Measurements from ENCODE around the gene FAF2.

FAF2 gene

DNA sequence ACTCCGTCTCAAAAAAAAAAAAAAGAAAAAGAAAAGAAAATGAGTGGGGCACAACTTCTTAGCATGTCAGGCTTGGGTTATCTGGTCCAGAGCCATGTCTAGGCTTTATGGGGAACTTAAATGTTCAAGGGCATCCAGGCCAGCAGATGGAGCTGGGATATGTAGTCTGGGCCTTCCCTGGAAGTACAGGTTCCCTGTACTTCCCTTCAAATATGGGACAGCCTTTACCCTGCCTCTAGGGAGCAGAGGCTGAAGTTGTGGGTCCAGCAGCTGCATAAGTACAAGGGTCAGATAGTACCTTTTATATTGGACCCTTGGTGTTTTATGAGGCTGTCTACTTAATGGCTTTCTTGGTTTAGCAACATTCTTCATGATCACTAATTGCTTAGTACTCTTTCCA, 42.1 kb downstream of the FAF2 start:
- Histone ChIP-seq H3K4me3 (ENCODE audit: low read length) (no peak overlapping the region), H3K9ac (ENCODE audit: low read length) (no peak overlapping the region), H3K36me3 (ENCODE audit: control insufficient read depth, insufficient read depth, low read length, severe bottlenecking) (peaks cover 89% of the 10 kb centered on the region), H3K27me3 (replicated peaks; ENCODE audit: control insufficient read depth, insufficient read depth, low read length) (no peaks in the 10 kb centered on the region), H3K9me3 (ENCODE audit: control insufficient read depth, low read length) (no peaks in the 10 kb centered on the region), H3K4me1 (ENCODE audit: control insufficient read depth, insufficient read depth, low read length) (no peaks in the 10 kb centered on the region)
- no peak for DNase-seq (ENCODE audit: low read depth)

DNA sequence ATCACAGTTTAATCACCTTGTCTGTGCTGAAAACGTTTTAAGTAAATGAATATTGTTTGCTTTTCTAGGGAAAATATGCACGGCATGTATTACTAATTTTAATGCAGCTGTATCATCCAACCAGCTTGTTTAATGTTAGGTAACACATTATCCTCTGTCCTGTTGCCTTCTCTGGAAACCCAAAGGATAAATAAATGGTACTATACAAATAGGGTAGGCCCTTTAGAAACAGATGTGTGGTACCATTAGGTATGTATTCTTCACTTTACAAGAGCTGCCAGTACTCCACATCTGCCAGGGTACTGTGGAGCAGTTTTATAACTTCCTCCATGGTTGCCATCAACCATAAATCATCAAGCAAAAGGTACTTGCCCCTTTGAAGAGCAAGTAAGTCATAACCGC, 42.9 kb downstream of the FAF2 start:
- H3K9ac ChIP-seq (ENCODE audit: low read length), result no peak overlapping the region
- no peaks in the 10 kb centered on the region for H3K27me3 ChIP-seq (replicated peaks; ENCODE audit: control insufficient read depth, insufficient read depth, low read length)
- no peaks in the 10 kb centered on the region for H3K4me1 ChIP-seq (ENCODE audit: control insufficient read depth, insufficient read depth, low read length)
- H3K36me3 ChIP-seq (ENCODE audit: control insufficient read depth, insufficient read depth, low read length, severe bottlenecking), result peaks cover 91% of the 10 kb centered on the region
- H3K4me3 ChIP-seq (ENCODE audit: low read length), result no peak overlapping the region
- peak; percentile 20 for DNase-seq (ENCODE audit: low read depth)
- H3K9me3 ChIP-seq (ENCODE audit: control insufficient read depth, low read length), result no peaks in the 10 kb centered on the region

DNA sequence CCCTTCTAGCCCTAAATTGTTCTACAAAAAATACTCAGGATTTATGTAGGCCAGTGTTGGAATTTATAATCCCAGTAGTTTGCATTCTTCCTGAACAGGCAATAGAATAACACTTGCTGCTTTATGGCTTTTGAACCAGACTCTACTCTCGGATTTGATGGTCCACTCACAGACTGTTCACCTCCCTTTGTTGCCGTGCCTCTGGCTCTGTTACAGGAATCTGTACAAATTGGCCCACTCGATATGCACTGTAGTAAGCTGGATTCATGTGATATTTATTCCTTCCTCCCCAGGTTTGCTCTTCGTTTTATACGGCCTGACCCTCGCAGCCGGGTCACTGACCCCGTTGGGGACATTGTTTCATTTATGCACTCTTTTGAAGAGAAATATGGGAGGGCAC, 43.7 kb downstream of the FAF2 start:
- H3K9me3 ChIP-seq (ENCODE audit: control insufficient read depth, low read length), result no peaks in the 10 kb centered on the region
- H3K4me3 ChIP-seq (ENCODE audit: low read length), result no peak overlapping the region
- no peak overlapping the region for H3K9ac ChIP-seq (ENCODE audit: low read length)
- DNase-seq (ENCODE audit: low read depth), result no peak
- no peaks in the 10 kb centered on the region for H3K27me3 ChIP-seq (replicated peaks; ENCODE audit: control insufficient read depth, insufficient read depth, low read length)
- H3K4me1 ChIP-seq (ENCODE audit: control insufficient read depth, insufficient read depth, low read length), result no peaks in the 10 kb centered on the region
- H3K36me3 ChIP-seq (ENCODE audit: control insufficient read depth, insufficient read depth, low read length, severe bottlenecking), result peaks cover 91% of the 10 kb centered on the region

DNA sequence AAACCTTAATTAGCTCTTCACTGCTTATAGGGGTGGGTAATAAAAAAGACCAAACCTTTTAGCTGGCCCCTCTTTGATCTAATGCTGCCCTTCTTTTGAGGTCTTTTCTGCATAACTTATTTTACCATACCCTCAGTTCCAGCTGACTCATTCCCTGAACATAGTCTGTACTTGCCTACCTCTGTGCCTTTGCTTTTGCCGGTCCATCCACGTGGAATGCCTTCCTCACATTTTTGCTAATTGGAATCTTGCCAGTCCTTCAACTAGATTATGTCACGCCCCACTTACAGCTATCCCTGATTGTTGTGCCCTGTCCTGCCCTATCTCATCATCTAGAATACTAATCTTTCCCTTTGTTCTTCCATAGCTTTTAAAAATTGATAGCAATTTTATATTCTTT, 44.2 kb downstream of the FAF2 start:
- Histone ChIP-seq H3K4me3 (ENCODE audit: low read length) (no peak overlapping the region), H3K27me3 (replicated peaks; ENCODE audit: control insufficient read depth, insufficient read depth, low read length) (no peaks in the 10 kb centered on the region), H3K9ac (ENCODE audit: low read length) (no peak overlapping the region), H3K9me3 (ENCODE audit: control insufficient read depth, low read length) (no peaks in the 10 kb centered on the region), H3K4me1 (ENCODE audit: control insufficient read depth, insufficient read depth, low read length) (peaks cover under 1% of the 10 kb centered on the region), H3K36me3 (ENCODE audit: control insufficient read depth, insufficient read depth, low read length, severe bottlenecking) (peaks cover 91% of the 10 kb centered on the region)
- DNase-seq (ENCODE audit: low read depth), result no peak

DNA sequence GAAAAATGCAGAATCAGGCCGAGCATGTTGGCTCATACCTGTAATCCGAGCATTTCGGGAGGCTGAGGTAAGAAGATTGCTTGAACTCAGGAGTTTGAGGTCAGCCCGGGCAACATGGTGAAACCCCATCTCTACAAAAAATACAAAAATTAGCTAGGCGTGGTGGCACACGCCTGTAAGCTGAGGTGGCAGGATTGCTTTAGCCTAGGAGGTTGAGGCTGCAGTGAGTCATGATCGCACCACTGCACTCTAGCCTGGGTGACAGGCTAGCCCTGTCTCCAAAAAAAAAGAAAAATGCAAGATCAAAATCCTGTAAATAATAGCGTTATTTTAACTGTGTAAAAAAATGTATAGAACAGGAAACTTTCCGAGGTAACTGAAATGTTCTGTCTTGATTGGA, 49.7 kb downstream of the FAF2 start:
- H3K36me3 ChIP-seq (ENCODE audit: control insufficient read depth, insufficient read depth, low read length, severe bottlenecking), result peaks cover 75% of the 10 kb centered on the region
- no peaks in the 10 kb centered on the region for H3K9me3 ChIP-seq (ENCODE audit: control insufficient read depth, low read length)
- DNase-seq (ENCODE audit: low read depth), result no peak
- no peaks in the 10 kb centered on the region for H3K27me3 ChIP-seq (replicated peaks; ENCODE audit: control insufficient read depth, insufficient read depth, low read length)
- peaks cover 30% of the 10 kb centered on the region for H3K4me1 ChIP-seq (ENCODE audit: control insufficient read depth, insufficient read depth, low read length)
- no peak overlapping the region for H3K4me3 ChIP-seq (ENCODE audit: low read length)
- H3K9ac ChIP-seq (ENCODE audit: low read length), result peak overlapping the region; percentile 4

DNA sequence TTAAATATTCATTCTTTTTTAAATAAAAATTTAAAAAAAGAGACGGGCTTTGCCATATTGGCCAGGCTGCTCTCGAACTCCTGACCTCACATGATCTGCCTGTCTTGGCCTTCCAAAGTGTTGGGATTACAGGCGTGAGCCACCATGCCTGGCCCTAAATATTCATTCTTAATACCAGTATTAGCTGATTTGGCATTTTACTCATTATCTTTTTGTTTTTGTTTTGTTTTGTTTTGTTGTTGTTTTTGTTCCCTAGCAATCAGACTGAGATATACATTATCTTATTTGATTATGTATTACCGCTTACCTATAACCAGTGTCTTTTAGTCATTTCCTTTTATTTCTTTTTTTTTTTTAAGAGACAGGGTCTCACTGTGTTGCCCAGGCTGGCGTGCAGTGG, 51.1 kb downstream of the FAF2 start:
- Histone ChIP-seq H3K9me3 (ENCODE audit: control insufficient read depth, low read length) (no peaks in the 10 kb centered on the region), H3K36me3 (ENCODE audit: control insufficient read depth, insufficient read depth, low read length, severe bottlenecking) (peaks cover 69% of the 10 kb centered on the region), H3K27me3 (replicated peaks; ENCODE audit: control insufficient read depth, insufficient read depth, low read length) (no peaks in the 10 kb centered on the region), H3K9ac (ENCODE audit: low read length) (no peak overlapping the region), H3K4me3 (ENCODE audit: low read length) (no peak overlapping the region), H3K4me1 (ENCODE audit: control insufficient read depth, insufficient read depth, low read length) (peaks cover 30% of the 10 kb centered on the region)
- no peak for DNase-seq (ENCODE audit: low read depth)

DNA sequence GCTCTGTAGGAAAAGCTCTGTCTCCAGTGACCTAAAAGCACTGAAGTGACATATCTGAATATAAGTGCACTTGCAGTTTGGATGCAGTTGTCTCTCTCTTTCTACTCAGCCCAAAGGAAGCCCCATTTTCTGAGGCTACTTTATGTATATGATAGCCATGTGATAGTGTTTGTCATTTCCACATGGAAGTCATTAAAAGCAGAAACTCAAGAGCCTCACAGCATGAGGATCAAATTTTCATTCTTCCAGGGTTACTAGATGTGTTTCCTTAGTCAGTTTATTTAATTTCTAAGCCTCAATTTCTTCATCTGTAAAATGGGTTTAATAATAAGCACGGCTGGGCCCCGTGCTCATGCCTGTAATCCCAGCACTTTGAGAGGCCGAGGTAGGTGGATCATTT, 52.3 kb downstream of the FAF2 start:
- peaks cover 30% of the 10 kb centered on the region for H3K4me1 ChIP-seq (ENCODE audit: control insufficient read depth, insufficient read depth, low read length)
- no peak overlapping the region for H3K4me3 ChIP-seq (ENCODE audit: low read length)
- H3K27me3 ChIP-seq (replicated peaks; ENCODE audit: control insufficient read depth, insufficient read depth, low read length), result no peaks in the 10 kb centered on the region
- H3K36me3 ChIP-seq (ENCODE audit: control insufficient read depth, insufficient read depth, low read length, severe bottlenecking), result peaks cover 66% of the 10 kb centered on the region
- no peak overlapping the region for H3K9ac ChIP-seq (ENCODE audit: low read length)
- no peaks in the 10 kb centered on the region for H3K9me3 ChIP-seq (ENCODE audit: control insufficient read depth, low read length)
- DNase-seq (ENCODE audit: low read depth), result peak; percentile 5

DNA sequence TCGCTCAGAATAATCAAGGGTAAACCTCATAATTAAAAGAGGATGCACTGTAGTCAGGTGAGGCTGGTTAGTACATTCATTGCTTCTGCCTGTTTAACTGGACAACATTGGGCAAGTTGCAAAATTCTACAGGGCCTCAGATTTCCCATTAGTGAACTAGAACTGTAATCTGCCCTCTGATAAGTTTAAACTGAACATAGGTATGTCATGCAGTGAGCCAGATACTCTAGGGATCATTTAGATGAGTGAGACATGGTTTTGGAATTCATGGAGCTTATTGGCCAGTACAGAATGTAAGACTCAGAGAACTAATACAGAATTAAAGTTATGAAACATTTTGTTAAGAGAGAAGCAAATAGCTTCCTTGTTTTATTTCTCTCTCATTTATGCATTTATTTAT, 53.1 kb downstream of the FAF2 start:
- peak; percentile 86 for DNase-seq (ENCODE audit: low read depth)
- no peak overlapping the region for H3K4me3 ChIP-seq (ENCODE audit: low read length)
- no peaks in the 10 kb centered on the region for H3K27me3 ChIP-seq (replicated peaks; ENCODE audit: control insufficient read depth, insufficient read depth, low read length)
- peaks cover 30% of the 10 kb centered on the region for H3K4me1 ChIP-seq (ENCODE audit: control insufficient read depth, insufficient read depth, low read length)
- H3K36me3 ChIP-seq (ENCODE audit: control insufficient read depth, insufficient read depth, low read length, severe bottlenecking), result peaks cover 62% of the 10 kb centered on the region
- peak overlapping the region; percentile 27 for H3K9ac ChIP-seq (ENCODE audit: low read length)
- H3K9me3 ChIP-seq (ENCODE audit: control insufficient read depth, low read length), result no peaks in the 10 kb centered on the region

DNA sequence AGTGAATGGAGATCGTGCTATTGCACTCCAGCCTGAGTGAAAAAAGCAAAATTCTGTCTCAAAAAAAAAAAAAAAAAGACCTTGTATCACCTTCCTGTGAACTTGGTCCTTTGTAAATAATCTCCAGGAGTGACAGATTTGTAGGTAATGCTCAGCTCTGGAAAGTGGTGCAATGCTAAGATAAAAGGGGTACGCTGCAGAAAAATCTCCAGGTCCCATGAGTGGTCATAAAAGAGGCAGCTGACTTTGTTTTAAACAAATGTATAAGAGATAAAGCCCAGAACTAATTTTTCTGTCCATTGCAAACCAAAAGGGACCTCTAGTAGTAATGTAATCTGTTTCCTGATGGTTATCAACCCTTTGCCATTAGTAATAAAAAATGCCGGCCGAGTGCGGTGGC, 55.3 kb downstream of the FAF2 start:
- Histone ChIP-seq H3K4me3 (ENCODE audit: low read length) (no peak overlapping the region), H3K27me3 (replicated peaks; ENCODE audit: control insufficient read depth, insufficient read depth, low read length) (no peaks in the 10 kb centered on the region), H3K9ac (ENCODE audit: low read length) (no peak overlapping the region), H3K4me1 (ENCODE audit: control insufficient read depth, insufficient read depth, low read length) (peaks cover 19% of the 10 kb centered on the region), H3K9me3 (ENCODE audit: control insufficient read depth, low read length) (no peaks in the 10 kb centered on the region), H3K36me3 (ENCODE audit: control insufficient read depth, insufficient read depth, low read length, severe bottlenecking) (peaks cover 64% of the 10 kb centered on the region)
- DNase-seq (ENCODE audit: low read depth), result no peak

DNA sequence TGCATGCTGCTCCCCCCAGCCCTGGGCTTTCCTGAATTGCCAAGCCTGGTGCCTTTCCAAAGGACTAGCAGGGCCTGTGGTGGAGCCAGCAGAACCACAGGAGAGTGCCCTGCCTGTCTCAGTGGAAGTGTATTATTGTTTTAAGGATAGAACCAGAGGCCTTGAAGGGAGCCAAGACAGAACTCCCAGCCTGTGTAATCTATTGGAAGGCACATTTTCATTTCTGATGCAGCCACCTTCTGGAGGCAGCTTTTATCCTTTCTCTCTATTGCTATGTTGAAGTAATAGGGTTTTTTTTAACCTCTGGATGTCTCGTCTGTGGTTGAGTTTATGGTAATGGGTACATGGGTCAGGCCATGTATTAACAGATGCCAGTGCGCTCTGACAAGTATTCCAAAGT, 59.7 kb downstream of the FAF2 start:
- H3K9ac ChIP-seq (ENCODE audit: low read length), result no peak overlapping the region
- no peaks in the 10 kb centered on the region for H3K4me1 ChIP-seq (ENCODE audit: control insufficient read depth, insufficient read depth, low read length)
- no peak overlapping the region for H3K4me3 ChIP-seq (ENCODE audit: low read length)
- no peaks in the 10 kb centered on the region for H3K27me3 ChIP-seq (replicated peaks; ENCODE audit: control insufficient read depth, insufficient read depth, low read length)
- no peaks in the 10 kb centered on the region for H3K9me3 ChIP-seq (ENCODE audit: control insufficient read depth, low read length)
- peaks cover 56% of the 10 kb centered on the region for H3K36me3 ChIP-seq (ENCODE audit: control insufficient read depth, insufficient read depth, low read length, severe bottlenecking)
- no peak for DNase-seq (ENCODE audit: low read depth)

DNA sequence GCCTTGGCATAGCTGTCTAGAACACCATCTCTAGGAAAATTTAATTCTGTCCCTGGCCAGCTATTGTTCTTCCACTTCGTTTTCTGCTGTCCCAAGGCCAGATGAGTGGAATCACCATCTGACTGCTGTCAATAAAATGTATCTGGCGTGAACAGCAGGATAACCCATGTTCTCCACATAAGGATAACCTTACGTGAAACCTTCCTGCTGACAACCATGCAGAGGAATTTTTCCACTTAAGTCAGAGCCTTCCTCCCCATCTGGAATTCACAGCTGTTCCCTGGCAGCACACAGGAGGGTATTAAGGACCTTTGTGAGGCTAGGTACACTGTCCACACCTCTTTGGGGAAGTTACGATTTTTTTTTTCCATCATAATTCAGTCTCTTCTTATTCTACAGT, 60.4 kb downstream of the FAF2 start:
- no peaks in the 10 kb centered on the region for H3K4me1 ChIP-seq (ENCODE audit: control insufficient read depth, insufficient read depth, low read length)
- H3K9me3 ChIP-seq (ENCODE audit: control insufficient read depth, low read length), result no peaks in the 10 kb centered on the region
- no peaks in the 10 kb centered on the region for H3K27me3 ChIP-seq (replicated peaks; ENCODE audit: control insufficient read depth, insufficient read depth, low read length)
- no peak overlapping the region for H3K9ac ChIP-seq (ENCODE audit: low read length)
- peaks cover 54% of the 10 kb centered on the region for H3K36me3 ChIP-seq (ENCODE audit: control insufficient read depth, insufficient read depth, low read length, severe bottlenecking)
- no peak for DNase-seq (ENCODE audit: low read depth)
- H3K4me3 ChIP-seq (ENCODE audit: low read length), result no peak overlapping the region

DNA sequence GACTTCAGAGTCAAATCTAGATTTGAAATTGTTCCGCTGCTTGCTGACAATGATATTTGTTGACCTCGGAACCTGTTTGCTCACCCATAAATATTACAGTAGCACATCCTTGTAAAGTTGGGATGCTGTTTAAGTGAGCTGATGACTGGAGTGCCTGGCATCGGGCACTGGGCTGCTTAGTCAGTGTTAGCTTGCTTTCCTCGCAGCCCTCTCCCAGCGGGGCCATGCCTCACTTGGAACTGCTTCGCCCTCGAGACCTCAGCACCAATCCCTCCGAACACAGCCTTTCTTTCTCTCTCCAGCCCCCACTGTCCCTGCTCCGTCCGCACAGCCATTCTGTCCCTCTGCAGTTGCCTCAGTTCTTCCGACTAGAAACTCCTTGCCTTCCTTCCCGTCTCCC, 65.6 kb downstream of the FAF2 start:
- Histone ChIP-seq H3K9ac (ENCODE audit: low read length) (no peak overlapping the region), H3K27me3 (replicated peaks; ENCODE audit: control insufficient read depth, insufficient read depth, low read length) (no peaks in the 10 kb centered on the region)
- DNase-seq (ENCODE audit: low read depth), result no peak

More for the DNA sequence above, 65.6 kb downstream of the FAF2 start:
- Histone ChIP-seq H3K36me3 (ENCODE audit: control insufficient read depth, insufficient read depth, low read length, severe bottlenecking) (peaks cover 13% of the 10 kb centered on the region), H3K4me3 (ENCODE audit: low read length) (no peak overlapping the region), H3K4me1 (ENCODE audit: control insufficient read depth, insufficient read depth, low read length) (no peaks in the 10 kb centered on the region), H3K9me3 (ENCODE audit: control insufficient read depth, low read length) (no peaks in the 10 kb centered on the region)
